K562 (cell line): ENCODE results near the gene SLC39A12. TPM values are rescaled to one million over a fixed set of nuclear protein-coding genes. Genes with fewer than 3 reads are reported as not detected.

Experiments
- ATAC-seq: fragments of 200-7000 bp; cut with Tn5 transposase; 3 replicates; pipeline ENCODE4 v1.9.1; 2020; ENCODE audit warnings: moderate library complexity
- BruUV-seq: library from RNA; stranded (reverse); fragments of 400-500 nt; replicated peaks from 2 replicates; lab custom pipeline; 2021; lab: Mats Ljungman, UMichigan
- CTCF ChIA-PET: fragments of 300-600 bp; formaldehyde crosslinking; extraction: SDS; loops from one replicate; lab custom pipeline; 2021; ENCODE audit warnings: low intra/inter-chr PET ratio; lab: Yijun Ruan, JAX
- POLR2A ChIA-PET: fragments of 300-600, 350-650 bp; sonication (Branson Sonifier 250); formaldehyde crosslinking; extraction: SDS; loops from one replicate; lab custom pipeline; 2021; ENCODE audit warnings: antibody characterized with exemption, inconsistent platforms; lab: Yijun Ruan, JAX
- DNase-seq, 4 experiments: peaks; one replicate each; pipeline versions ENCODE4 v3.0.0 to v3.0.0-alpha.2; 2011 to 2018; ENCODE audit warnings: low spot score in 3 of 4, mixed read lengths in 3 of 4; ENCODE audit errors: extremely low read depth in 1 of 4
- FAIRE-seq: peaks from 2 replicates; lab custom pipeline; 2011; peaks lifted over from hg19 to GRCh38; lab: Jason Lieb, UNC
- H2AFZ ChIP-seq: 2 replicates; pipeline ENCODE4 v1.6.0; 2011; ENCODE audit warnings: low read depth, low read length, control low read depth, inconsistent platforms
- H3K27ac ChIP-seq: fragments of 200-600 bp; 3 replicates; pipeline ENCODE4 v1.8.0; 2011; ENCODE audit warnings: low read depth, mild to moderate bottlenecking, control low read depth, inconsistent platforms, low read length, moderate library complexity, mixed read lengths; ENCODE audit errors: extremely low read depth
- H3K27me3 ChIP-seq, 2 experiments: fragments of 300-600 bp in 1 of 2; 2 replicates in 1 of 2; 3 replicates in 1 of 2; pipeline versions ENCODE4 v1.6.0 to v1.8.0; 2011; ENCODE audit warnings: inconsistent platforms in 2 of 2, low read length in 2 of 2, mild to moderate bottlenecking in 1 of 2, mixed read lengths in 1 of 2, moderate library complexity in 1 of 2; ENCODE audit not compliant: control insufficient read depth in 2 of 2, insufficient read depth in 2 of 2
- H3K36me3 ChIP-seq: fragments of 300-600 bp; 3 replicates; pipeline ENCODE4 v1.8.0; 2011; ENCODE audit warnings: mild to moderate bottlenecking, low read length, inconsistent platforms; ENCODE audit not compliant: control insufficient read depth, insufficient read depth
- H3K4me1 ChIP-seq, 2 experiments: fragments of 200-600 bp in 1 of 2; replicated peaks in 1 of 2; 2 replicates in 1 of 2; 3 replicates in 1 of 2; pipeline versions ENCODE4 v1.5.1 to v1.8.0; 2011; ENCODE audit warnings: inconsistent platforms in 2 of 2, low read length in 2 of 2, mild to moderate bottlenecking in 1 of 2, mixed read lengths in 1 of 2, moderate library complexity in 1 of 2; ENCODE audit not compliant: control insufficient read depth in 2 of 2, insufficient read depth in 2 of 2
- H3K4me2 ChIP-seq: 2 replicates; pipeline ENCODE4 v1.6.1; 2011; ENCODE audit warnings: low read length, control low read depth, inconsistent platforms, mixed read lengths; ENCODE audit not compliant: insufficient read depth
- H3K4me3 ChIP-seq: fragments of 200-600 bp; sonication (generic), shearing (Covaris generic); 2 replicates; pipeline ENCODE4 v1.5.1; 2016; ENCODE audit warnings: control low read depth, inconsistent platforms
- H3K79me2 ChIP-seq: fragments of 200-600 bp; 3 replicates; pipeline ENCODE4 v1.8.0; 2011; ENCODE audit warnings: low read length, inconsistent platforms; ENCODE audit not compliant: control insufficient read depth, insufficient read depth
- H3K9ac ChIP-seq, 2 experiments: 2 replicates each; pipeline versions ENCODE4 v1.6.0 to v1.6.1; 2011; ENCODE audit warnings: low read depth in 2 of 2, low read length in 2 of 2, control low read depth in 1 of 2, inconsistent platforms in 1 of 2, mild to moderate bottlenecking in 1 of 2, mixed read lengths in 1 of 2; ENCODE audit not compliant: insufficient read depth in 1 of 2
- H3K9me1 ChIP-seq: one replicate; pipeline ENCODE4 v1.6.0; 2011; ENCODE audit warnings: inconsistent platforms, mild to moderate bottlenecking, low read length, moderate library complexity; ENCODE audit not compliant: control insufficient read depth, insufficient read depth
- H3K9me3 ChIP-seq: replicated peaks from 2 replicates; pipeline ENCODE4 v1.5.1; 2011; ENCODE audit warnings: low read depth, low read length, inconsistent platforms; ENCODE audit not compliant: control insufficient read depth, insufficient read depth
- H4K20me1 ChIP-seq: replicated peaks from 2 replicates; pipeline ENCODE4 v1.6.1; 2011; ENCODE audit warnings: low read length, inconsistent platforms, mixed read lengths; ENCODE audit not compliant: control insufficient read depth, insufficient read depth
- CEBPB ChIP-seq: fragments of 450-650 bp; IDR thresholded peaks from 2 replicates; pipeline ENCODE4 v1.6.1; 2016; ENCODE audit warnings: missing genetic modification characterization, missing compliant biosample characterization
- CEBPG ChIP-seq, 3 experiments: fragments of 200-800 bp in 1 of 3; sonication (Bioruptor generic) in 1 of 3; sonication (generic) in 1 of 3; formaldehyde crosslinking in 1 of 3; IDR thresholded peaks in 2 of 3; conservative IDR thresholded peaks in 1 of 3; 2 replicates each; pipeline versions ENCODE4 v1.6.1 to v1.8.0; 2016 to 2022; ENCODE audit warnings: missing compliant biosample characterization in 2 of 3, missing genetic modification characterization in 2 of 3, mild to moderate bottlenecking in 1 of 3, missing genetic modification reagents in 1 of 3
- RHOXF2B ChIP-seq: fragments of 250-450 bp; sonication (Bioruptor Pico); conservative IDR thresholded peaks from 2 replicates; pipeline ENCODE4 v1.5.1; 2021
- STAT5B ChIP-seq: fragments of 250-450 bp; sonication (Bioruptor Pico); IDR thresholded peaks from 2 replicates; pipeline ENCODE4 v1.8.0; 2021; ENCODE audit warnings: mild to moderate bottlenecking, inconsistent platforms
- TCF15 ChIP-seq: fragments of 250-450 bp; sonication (Bioruptor Pico); IDR thresholded peaks from 2 replicates; pipeline ENCODE4 v1.8.0; 2022; ENCODE audit warnings: moderate library complexity, mild to moderate bottlenecking, inconsistent platforms
- ZNF175 ChIP-seq: fragments of 200-800 bp; sonication (Bioruptor generic); IDR thresholded peaks from 2 replicates; pipeline ENCODE4 v1.6.1; 2016; ENCODE audit warnings: low read depth, mild to moderate bottlenecking, missing genetic modification characterization, missing compliant biosample characterization
- ZNF232 ChIP-seq: sonication (generic); formaldehyde crosslinking; IDR thresholded peaks from 2 replicates; pipeline ENCODE4 v1.8.0; 2022; ENCODE audit warnings: mild to moderate bottlenecking, missing genetic modification reagents
- ZNF766 ChIP-seq: fragments of 200-800 bp; sonication (Bioruptor generic); conservative IDR thresholded peaks from 2 replicates; pipeline ENCODE4 v1.6.1; 2016; ENCODE audit warnings: missing genetic modification characterization, missing compliant biosample characterization
- WGBS: fragments of 100-300 bp; shearing (Covaris generic); methylation state at CpG from one replicate; pipeline ENCODE4 v1.1.6; 2016; ENCODE audit warnings: low coverage, mixed read lengths; ENCODE audit not compliant: insufficient coverage; ENCODE audit errors: missing lambda C conversion rate; 5-methylcytosine and 5-hydroxymethylcytosine counted together
- in situ Hi-C: fragments of 300-500 bp; cut with MboI; formaldehyde crosslinking; loops from 4 replicates; pipeline ENCODE4 v1.15.0; 2018; ENCODE audit warnings: inconsistent platforms, mixed read lengths
- intact Hi-C: fragments of 100-400 bp; cut with micrococcal nuclease; formaldehyde crosslinking; loops from 2 replicates; pipeline ENCODE4 v1.14.2; 2022
- polyA plus RNA-seq, 8 experiments: library from polyadenylated mRNA; depleted of rRNA in 4 of 8; stranded (reverse) in 5 of 8; unstranded in 3 of 8; fragments of >200 nt; fragmentation: Nextera tagmentation in 2 of 8; fragmentation: Illumina TruSeq in 1 of 8; extraction: Ambion mirVana in 2 of 8; extraction: Trizol in 1 of 8; gene quantifications; 2 replicates each; pipeline versions ENCODE4 v1.2.1 to v1.2.3, GENCODE V29; 2011 to 2014; ENCODE audit warnings: inconsistent platforms in 1 of 8, missing spikeins in 1 of 8
- total RNA-seq, 7 experiments: library from RNA; depleted of rRNA in 6 of 7; stranded (reverse); fragments of >200 nt in 6 of 7; fragmentation: Illumina TruSeq in 2 of 7; extraction: Trizol in 2 of 7; gene quantifications; 2 replicates each; pipeline versions ENCODE4 v1.2.1 to v1.2.3, GENCODE V29; 2011 to 2021; ENCODE audit warnings: low replicate concordance in 1 of 7

The SLC39A12 gene
- total and polyA plus RNA-seq, 9 of the 15 experiments (the other 6 are each of a cell fraction or from before 2014, with no cell fraction given) = not detected

GRCh38 chr10:17984056-17984455 lies 32.3 kb downstream of the SLC39A12 start (continued):
- TF ChIP-seq TCF15 (CRISPR knock-in tag) (no peak), ZNF175 (CRISPR knock-in tag) (no peak), ZNF766 (no peak), ZNF232 (no peak), STAT5B (CRISPR knock-in tag) (no peak)

DNA sequence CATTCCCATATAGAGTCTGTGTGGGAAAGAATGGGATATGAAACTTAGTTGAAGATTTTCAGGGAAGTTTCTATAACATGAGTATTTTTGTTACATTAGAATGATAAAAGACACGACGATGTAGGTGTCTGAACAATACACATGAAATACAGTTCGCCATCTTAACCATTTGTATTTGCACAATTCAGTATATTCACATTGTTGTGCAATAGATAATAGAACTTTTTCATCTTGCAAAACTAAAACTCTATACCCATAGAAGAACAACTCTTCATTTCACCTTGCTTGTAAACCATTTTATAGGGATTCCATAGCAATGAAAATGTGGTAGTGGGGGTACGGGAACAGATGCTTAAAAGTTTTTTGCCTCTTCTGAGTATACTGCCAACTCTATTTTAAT lies 32.8 kb downstream of the SLC39A12 start:
- BruUV-seq = no TSS peak
- 0 out of 5 replicates have a peak, but pooled peaks cover 0 to 3% of the 10 kb centered on the region in 2 experiments for H3K27me3 ChIP-seq
- ChIA-PET CTCF (no interaction called here), POLR2A (interaction anchor here (0.6 to 1.7 kb wide), 2 partner anchors 10 to 712 kb away, joined by 3 to 7 read pairs; no protein-coding TSS in a partner anchor)
- no peak overlapping the region for H3K27ac ChIP-seq
- H3K4me1 ChIP-seq = no peaks in the 10 kb centered on the region
- FAIRE-seq (no peak), DNase-seq (no peak), ATAC-seq (no peak)
- no peaks in the 10 kb centered on the region for H3K79me2 ChIP-seq
- intact Hi-C loops (no loop called here), in situ Hi-C loops (no loop called here)
- TF ChIP-seq CEBPB = peak; percentile 64
- no peak for TF ChIP-seq RHOXF2B (CRISPR knock-in tag)
- TF ChIP-seq CEBPG (CRISPR knock-in tag; IDR thresholded peaks at IDR 0.05) = no peak
- TF ChIP-seq CEBPG (tag; conservative IDR thresholded peaks at IDR 0.05 in 1 of 2, IDR thresholded peaks at IDR 0.05 in 1 of 2) = peak in 1 of 2 experiments; percentile 68; a peak in 2 of 4 replicates
- no peak overlapping the region for H2AFZ ChIP-seq
- no peaks in the 10 kb centered on the region for H3K36me3 ChIP-seq
- 3% methylated on average over 4 of the region's 4 CpGs for WGBS
- no peak overlapping the region for H3K4me2 ChIP-seq
- no peak overlapping the region for H3K4me3 ChIP-seq
- H4K20me1 ChIP-seq = no peaks in the 10 kb centered on the region
- no peak overlapping the region for H3K9ac ChIP-seq
- H3K9me1 ChIP-seq = no peaks in the 10 kb centered on the region
- no peaks in the 10 kb centered on the region for H3K9me3 ChIP-seq
